Activated T-helper 2 cell treated with anti-CD3 and anti-CD28 coated beads, Interferon-gamma antibody, Interleukin-2, Interleukin-4, amounts not matched to agents 10 μg/mL and 5 μg/mL and 100 μg/mL, durations not matched to agents 14 hours and 24 hours and 36 hours (primary cell): Measurements from ENCODE around the gene CBX1. TPM values are rescaled to one million over a fixed set of nuclear protein-coding genes. Genes with fewer than 3 reads are reported as not detected.
A peak's percentile ranks its signal among the peaks of the same experiment; 100 is the strongest.

ENCODE experiments used
- DNase-seq: peaks from one replicate; pipeline ENCODE4 v3.0.0; 2021; ENCODE audit warnings: low spot score
- H3K27ac Mint-ChIP-seq: one replicate; pipeline ENCODE4 v1.8.0; 2021; ENCODE audit warnings: mixed read lengths
- H3K27me3 Mint-ChIP-seq: one replicate; pipeline ENCODE4 v1.8.0; 2021; ENCODE audit warnings: low read depth, mixed read lengths
- H3K36me3 Mint-ChIP-seq: one replicate; pipeline ENCODE4 v1.8.0; 2021; ENCODE audit warnings: low read depth, mixed read lengths
- H3K4me1 Mint-ChIP-seq: one replicate; pipeline ENCODE4 v1.8.0; 2021; ENCODE audit warnings: low read depth, mixed read lengths
- H3K4me3 Mint-ChIP-seq: one replicate; pipeline ENCODE4 v1.8.0; 2021; ENCODE audit warnings: low read depth, mild to moderate bottlenecking, moderate library complexity, mixed read lengths
- H3K9me3 Mint-ChIP-seq: one replicate; pipeline ENCODE4 v1.8.0; 2021; ENCODE audit warnings: mixed read lengths
- intact Hi-C: fragments of 100-400 bp; cut with micrococcal nuclease; formaldehyde crosslinking; loops from one replicate; pipeline ENCODE4 v1.15.1; 2023
- total RNA-seq: library from RNA; stranded (reverse); gene quantifications from 2 replicates; pipeline ENCODE4 v1.2.3, GENCODE V29; 2022

The CBX1 gene
- total RNA-seq, 1 donor from 2014 or later: 64.5 TPM

- H3K9me3 Mint-ChIP-seq: no peaks in the 10 kb centered on the region
- intact Hi-C loops: no loop called here
- H3K4me3 Mint-ChIP-seq: peak overlapping the region; percentile 35
- no peaks in the 10 kb centered on the region for H3K27me3 Mint-ChIP-seq
- peaks cover 27% of the 10 kb centered on the region for H3K36me3 Mint-ChIP-seq
- H3K4me1 Mint-ChIP-seq: peaks cover 41% of the 10 kb centered on the region
- no peak for DNase-seq
- peak overlapping the region; percentile 58 for H3K27ac Mint-ChIP-seq
These were observed 10.6 kb upstream of the CBX1 start for GRCh38 chr17:48111937-48112241.

DNA sequence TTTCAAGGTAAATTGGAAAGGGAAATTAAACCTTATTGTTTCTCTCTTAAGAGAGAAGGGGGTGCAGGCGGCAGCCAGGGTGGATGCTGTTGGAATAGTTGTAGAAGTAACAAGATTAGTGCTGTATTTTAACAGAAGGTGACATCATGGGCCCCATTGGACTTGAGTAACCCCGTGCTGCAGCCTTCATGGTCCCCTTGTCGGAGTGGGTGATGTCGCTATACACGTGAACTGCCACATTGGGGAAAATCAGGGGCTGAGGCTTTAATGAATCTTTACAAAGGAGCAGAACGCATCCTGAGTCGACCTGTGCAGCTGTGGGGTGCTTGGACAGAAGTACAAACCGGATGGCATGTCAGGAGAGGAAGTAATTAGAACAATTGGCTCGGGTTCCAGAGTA is 9.5 kb upstream of the CBX1 start:
- Mint-ChIP-seq H3K27me3 (no peaks in the 10 kb centered on the region), H3K4me1 (peaks cover 44% of the 10 kb centered on the region), H3K36me3 (peaks cover 26% of the 10 kb centered on the region), H3K27ac (no peak overlapping the region), H3K9me3 (no peaks in the 10 kb centered on the region), H3K4me3 (no peak overlapping the region)
- no peak for DNase-seq
- intact Hi-C loops: no loop called here

DNA sequence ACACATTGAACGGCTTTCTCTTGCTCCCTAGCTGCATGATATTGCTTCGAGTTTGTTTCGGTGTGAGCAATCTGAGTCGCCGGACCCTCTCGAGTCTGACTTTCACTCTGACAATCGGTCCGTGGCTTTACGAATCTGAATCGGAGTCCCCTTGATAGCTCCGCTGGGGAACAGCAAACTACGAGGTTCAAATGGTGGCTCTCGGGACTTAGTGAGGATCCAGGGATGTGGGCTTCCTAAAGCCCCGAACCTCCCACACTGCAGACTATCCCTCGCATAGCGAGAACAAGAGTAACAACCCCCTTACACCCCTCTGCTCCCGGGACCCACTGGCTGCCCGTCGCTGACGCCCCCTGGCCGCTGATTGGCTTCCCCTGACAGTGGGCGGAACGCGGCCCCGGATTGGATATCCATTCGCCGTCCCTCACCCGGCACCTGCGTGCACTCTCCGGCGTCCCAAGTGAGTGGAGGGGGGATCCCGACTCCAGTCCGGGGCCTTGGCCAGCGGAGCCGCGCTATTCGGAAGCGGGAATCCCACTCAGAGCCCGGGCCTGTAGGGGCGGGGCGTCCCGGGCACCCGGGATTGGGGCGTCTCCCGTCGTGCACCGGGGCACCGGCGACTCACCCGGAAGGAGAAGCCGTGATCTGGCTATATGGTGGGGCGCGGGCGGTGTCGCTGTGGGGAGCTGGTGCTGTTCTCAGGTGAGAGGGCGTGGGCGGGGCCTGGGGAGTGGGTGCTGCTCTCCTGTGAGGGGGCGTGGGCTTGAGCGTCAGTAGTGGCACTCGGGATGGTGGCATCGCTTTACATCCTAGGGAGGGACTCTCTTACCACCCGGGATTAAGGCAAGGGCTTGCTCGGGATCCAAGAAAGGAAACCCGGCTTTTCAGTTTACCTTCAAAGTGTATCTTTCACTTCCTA is 6.1 kb upstream of the CBX1 start, which contains the start of gene SNX11:
Gene SNX11, plus strand, starts transcription at position 630 of the 919 bp plus-strand sequence. CDS start 4,278 bp downstream, outside the sequence.
- Mint-ChIP-seq H3K4me1 (peaks cover 50% of the 10 kb centered on the region), H3K27ac (peak within 1 kb of the TSS; percentile 94), H3K9me3 (peaks cover 5% of the 10 kb centered on the region), H3K27me3 (no peaks in the 10 kb centered on the region), H3K4me3 (peak within 1 kb of the TSS; percentile 98), H3K36me3 (peaks cover 18% of the 10 kb centered on the region)
- intact Hi-C loops: no loop called here
- peak; percentile 91 for DNase-seq

GRCh38 chr17:48106802-48107136 is 5.5 kb upstream of the CBX1 start:
- Mint-ChIP-seq H3K4me3 (peak overlapping the region; percentile 98), H3K36me3 (peaks cover 12% of the 10 kb centered on the region), H3K27ac (peak overlapping the region; percentile 94), H3K4me1 (peaks cover 47% of the 10 kb centered on the region), H3K27me3 (no peaks in the 10 kb centered on the region), H3K9me3 (peaks cover 5% of the 10 kb centered on the region)
- no peak for DNase-seq
- intact Hi-C loops: no loop called here

- no peak for DNase-seq
- H3K4me1 Mint-ChIP-seq: peaks cover 46% of the 10 kb centered on the region
- intact Hi-C loops: no loop called here
- no peak overlapping the region for H3K4me3 Mint-ChIP-seq
- H3K36me3 Mint-ChIP-seq: peaks cover 18% of the 10 kb centered on the region
- peaks cover 5% of the 10 kb centered on the region for H3K9me3 Mint-ChIP-seq
- H3K27me3 Mint-ChIP-seq: no peaks in the 10 kb centered on the region
- H3K27ac Mint-ChIP-seq: no peak overlapping the region
These were observed 3.2 kb upstream of the CBX1 start for GRCh38 chr17:48104440-48104839.

- Mint-ChIP-seq H3K36me3 (peaks cover 18% of the 10 kb centered on the region), H3K4me3 (peak overlapping the region; percentile 65), H3K9me3 (peaks cover 5% of the 10 kb centered on the region), H3K27ac (no peak overlapping the region), H3K27me3 (no peaks in the 10 kb centered on the region), H3K4me1 (peaks cover 41% of the 10 kb centered on the region)
- DNase-seq: peak; percentile 20
- intact Hi-C loops: no loop called here
These were observed 1.8 kb upstream of the CBX1 start for GRCh38 chr17:48102798-48103715.

- no peaks in the 10 kb centered on the region for H3K27me3 Mint-ChIP-seq
- intact Hi-C loops: no loop called here
- peak overlapping the region; percentile 72 for H3K27ac Mint-ChIP-seq
- H3K9me3 Mint-ChIP-seq: peaks cover 5% of the 10 kb centered on the region
- H3K36me3 Mint-ChIP-seq: peaks cover 13% of the 10 kb centered on the region
- peaks cover 39% of the 10 kb centered on the region for H3K4me1 Mint-ChIP-seq
- peak overlapping the region; percentile 74 for H3K4me3 Mint-ChIP-seq
- DNase-seq: no peak
These were observed 919 bp upstream of the CBX1 start for GRCh38 chr17:48102043-48102750.

DNA sequence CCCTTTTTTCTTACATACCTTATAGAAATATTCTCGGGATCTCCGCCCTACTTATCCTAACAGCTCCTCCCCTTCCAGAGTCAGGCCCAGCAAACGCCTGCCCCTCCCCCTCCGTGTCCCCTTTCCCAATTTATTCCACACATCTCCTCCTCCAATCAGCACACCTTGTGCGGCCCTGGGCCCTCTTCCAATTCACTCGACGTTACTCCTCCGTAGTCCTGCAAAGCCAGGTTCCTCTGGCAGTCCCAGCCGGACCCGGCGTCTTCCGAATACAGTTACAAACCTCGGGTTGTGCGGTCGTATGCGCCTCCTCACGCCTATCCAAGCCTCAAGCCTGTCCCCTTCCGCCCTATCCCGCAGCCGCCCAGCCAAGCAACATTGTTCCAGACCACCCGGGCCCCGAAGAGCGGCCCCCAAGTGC is 677 bp downstream of the CBX1 start:
- no peak for DNase-seq
- Mint-ChIP-seq H3K27ac (peak overlapping the region; percentile 95), H3K4me1 (peaks cover 35% of the 10 kb centered on the region), H3K4me3 (peak overlapping the region; percentile 99), H3K27me3 (no peaks in the 10 kb centered on the region), H3K9me3 (peaks cover 5% of the 10 kb centered on the region), H3K36me3 (peaks cover 18% of the 10 kb centered on the region)
- intact Hi-C loops: loop anchor here (1.0 kb wide), 2 partner anchors 52 to 75 kb away; partner anchors contain the start of gene NFE2L1

DNA sequence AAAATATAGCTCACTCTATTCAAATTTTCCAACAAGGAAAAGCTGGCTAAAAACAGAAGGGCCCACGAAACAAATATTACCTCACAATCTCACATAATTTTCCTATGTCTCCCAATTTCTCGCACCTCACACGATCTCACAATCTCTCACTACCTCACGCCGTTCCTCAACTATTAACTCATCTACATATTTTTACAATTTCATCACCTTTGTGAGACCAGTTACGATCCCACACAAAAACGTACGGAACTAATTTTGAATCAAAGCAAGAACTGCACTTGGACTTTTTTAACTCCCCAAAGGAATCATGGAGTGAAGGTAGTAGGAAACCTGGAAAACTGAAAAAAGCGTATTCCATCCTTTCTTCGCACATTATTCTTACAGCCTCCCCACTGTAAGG is 1.1 kb downstream of the CBX1 start:
- H3K27ac Mint-ChIP-seq: no peak overlapping the region
- H3K4me1 Mint-ChIP-seq: peaks cover 35% of the 10 kb centered on the region
- H3K27me3 Mint-ChIP-seq: no peaks in the 10 kb centered on the region
- H3K36me3 Mint-ChIP-seq: peaks cover 18% of the 10 kb centered on the region
- peaks cover 5% of the 10 kb centered on the region for H3K9me3 Mint-ChIP-seq
- peak overlapping the region; percentile 99 for H3K4me3 Mint-ChIP-seq
- DNase-seq: no peak
- intact Hi-C loops: no loop called here

GRCh38 chr17:48095611-48096010 is 5.7 kb downstream of the CBX1 start:
- intact Hi-C loops: no loop called here
- Mint-ChIP-seq H3K27ac (no peak overlapping the region), H3K9me3 (no peaks in the 10 kb centered on the region), H3K27me3 (no peaks in the 10 kb centered on the region), H3K36me3 (peaks cover 20% of the 10 kb centered on the region), H3K4me3 (no peak overlapping the region), H3K4me1 (peaks cover 12% of the 10 kb centered on the region)
- no peak for DNase-seq

DNA sequence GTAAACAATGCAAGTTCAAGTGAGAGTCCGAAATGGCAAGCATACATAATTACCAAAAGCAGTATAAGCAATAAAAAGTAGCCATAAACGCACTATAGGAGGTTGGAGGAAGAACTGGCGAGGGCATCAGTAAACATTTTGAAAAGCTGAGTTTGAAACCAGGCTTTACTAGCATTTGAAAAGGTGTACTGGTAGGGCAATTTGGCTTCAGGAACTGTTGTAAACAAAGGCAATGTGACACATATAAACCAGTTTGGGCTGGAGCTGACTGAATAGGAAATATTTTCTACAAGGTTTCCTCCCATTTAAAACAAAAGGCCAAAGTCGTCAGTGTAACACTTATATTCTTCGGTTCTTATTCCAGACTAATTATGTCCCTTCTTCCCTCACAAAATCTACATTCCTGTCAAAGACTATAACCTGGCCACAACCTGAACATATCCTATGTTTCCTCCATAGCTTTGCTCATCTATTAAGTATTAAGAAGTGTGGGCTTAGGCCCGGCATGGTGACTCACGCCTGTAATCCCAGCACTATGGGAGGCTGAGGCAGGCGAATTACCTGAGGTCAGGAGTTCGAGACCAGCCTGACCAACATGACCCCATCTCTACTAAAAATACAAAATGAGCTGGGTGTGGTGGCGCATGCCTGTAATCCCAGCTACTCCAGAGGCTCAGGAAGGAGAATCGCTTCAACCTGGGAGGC is 7.8 kb downstream of the CBX1 start:
- Mint-ChIP-seq H3K27ac (no peak overlapping the region), H3K4me1 (peaks cover 4% of the 10 kb centered on the region), H3K27me3 (no peaks in the 10 kb centered on the region), H3K4me3 (no peak overlapping the region), H3K36me3 (peaks cover 19% of the 10 kb centered on the region), H3K9me3 (no peaks in the 10 kb centered on the region)
- intact Hi-C loops: no loop called here
- no peak for DNase-seq

GRCh38 chr17:48084932-48085331 is 16.3 kb downstream of the CBX1 start:
- DNase-seq: no peak
- intact Hi-C loops: no loop called here
- no peaks in the 10 kb centered on the region for H3K9me3 Mint-ChIP-seq
- no peaks in the 10 kb centered on the region for H3K36me3 Mint-ChIP-seq
- H3K27me3 Mint-ChIP-seq: no peaks in the 10 kb centered on the region
- H3K4me1 Mint-ChIP-seq: peaks cover 5% of the 10 kb centered on the region
- H3K27ac Mint-ChIP-seq: no peak overlapping the region
- H3K4me3 Mint-ChIP-seq: no peak overlapping the region
